Osteoblast (primary cell): ENCODE data around the gene AXIN1. TPM values are rescaled to one million over a fixed set of nuclear protein-coding genes. Genes with fewer than 3 reads are reported as not detected.

Source experiments
- DNase-seq: peaks from one replicate; pipeline ENCODE4 v3.0.0; 2011; ENCODE audit warnings: low spot score, mixed read lengths; ENCODE audit not compliant: insufficient read length; ENCODE audit errors: missing footprints
- H2AFZ ChIP-seq: 2 replicates; pipeline ENCODE4 v1.6.0; 2011; ENCODE audit warnings: mild to moderate bottlenecking, low read length
- H3K27ac ChIP-seq: 2 replicates; pipeline ENCODE4 v1.5.1; 2011; ENCODE audit warnings: mild to moderate bottlenecking, low read depth, low read length, moderate library complexity
- H3K27me3 ChIP-seq: 2 replicates; pipeline ENCODE4 v1.6.0; 2012; ENCODE audit warnings: mild to moderate bottlenecking, control low read depth, inconsistent platforms, low read length, moderate library complexity; ENCODE audit not compliant: insufficient read depth
- H3K36me3 ChIP-seq: 2 replicates; pipeline ENCODE4 v1.5.1; 2011; ENCODE audit warnings: mild to moderate bottlenecking, low read length, control low read depth, moderate library complexity; ENCODE audit not compliant: insufficient read depth
- H3K4me1 ChIP-seq: 2 replicates; pipeline ENCODE4 v1.5.1; 2011; ENCODE audit warnings: mild to moderate bottlenecking, low read length, control low read depth, moderate library complexity; ENCODE audit not compliant: insufficient read depth
- H3K4me2 ChIP-seq: 2 replicates; pipeline ENCODE4 v1.6.0; 2011; ENCODE audit warnings: mild to moderate bottlenecking, low read length; ENCODE audit not compliant: insufficient read depth
- H3K4me3 ChIP-seq: fragments of 200-600 bp; sonication (generic); 3 replicates; pipeline ENCODE4 v1.5.1; 2012; ENCODE audit warnings: mild to moderate bottlenecking, low read length, inconsistent platforms; ENCODE audit not compliant: insufficient read depth
- H3K79me2 ChIP-seq: 2 replicates; pipeline ENCODE4 v1.6.0; 2012; ENCODE audit warnings: mild to moderate bottlenecking, low read length, control low read depth, inconsistent platforms; ENCODE audit not compliant: insufficient read depth
- H3K9me3 ChIP-seq: 2 replicates; pipeline ENCODE4 v1.5.1; 2011; ENCODE audit warnings: low read depth, low read length, control low read depth
- H4K20me1 ChIP-seq: 2 replicates; pipeline ENCODE4 v1.6.0; 2012; ENCODE audit warnings: mild to moderate bottlenecking, low read length, control low read depth; ENCODE audit not compliant: insufficient read depth
- total RNA-seq: library from RNA; depleted of rRNA; stranded (reverse); fragments of >200 nt; gene quantifications from 2 replicates; pipeline ENCODE4 v1.2.3, GENCODE V29; 2012
- TF ChIP-seq, protein P1 (sequence below): IDR thresholded peaks from 2 replicates; pipeline ENCODE4 v1.5.1; 2011; ENCODE audit warnings: mild to moderate bottlenecking, low read depth, low read length, moderate library complexity; ENCODE audit errors: extremely low read depth

Gene AXIN1
- total RNA-seq, 1 donor, result 21.7 TPM

DNA sequence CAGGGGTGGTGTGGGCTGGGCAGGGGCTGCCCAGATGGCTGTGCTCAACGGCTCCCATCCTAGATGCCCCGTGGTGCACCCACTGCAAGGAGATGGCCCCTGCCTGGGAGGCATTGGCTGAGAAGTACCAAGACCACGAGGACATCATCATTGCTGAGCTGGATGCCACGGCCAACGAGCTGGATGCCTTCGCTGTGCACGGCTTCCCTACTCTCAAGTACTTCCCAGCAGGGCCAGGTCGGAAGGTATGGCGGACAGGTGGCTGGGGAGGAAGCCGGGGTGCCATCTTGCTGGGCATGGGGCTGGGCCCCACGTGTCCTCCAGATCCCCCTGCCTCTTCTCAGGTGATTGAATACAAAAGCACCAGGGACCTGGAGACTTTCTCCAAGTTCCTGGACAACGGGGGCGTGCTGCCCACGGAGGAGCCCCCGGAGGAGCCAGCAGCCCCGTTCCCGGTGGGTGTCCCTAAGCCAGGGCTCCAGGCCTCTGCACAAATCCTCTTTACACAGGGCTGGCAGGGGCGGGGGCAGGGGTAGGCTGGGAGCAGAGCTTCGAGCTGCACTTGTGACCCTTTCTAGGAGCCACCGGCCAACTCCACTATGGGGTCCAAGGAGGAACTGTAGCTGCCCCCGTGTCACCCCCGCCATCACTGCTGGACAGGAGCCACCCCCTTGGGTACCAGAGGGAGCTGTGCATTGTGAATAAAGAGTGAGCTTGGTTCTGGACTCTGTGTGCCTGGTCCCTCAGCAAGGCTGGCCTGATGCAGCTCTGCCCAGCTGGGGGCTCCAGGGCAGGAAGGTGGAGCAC is 65.8 kb downstream of the AXIN1 start:
- H4K20me1 ChIP-seq, result no peaks in the 10 kb centered on the region
- peaks cover 6% of the 10 kb centered on the region for H3K36me3 ChIP-seq
- no peak overlapping the region for H2AFZ ChIP-seq
- TF ChIP-seq, protein P1, sequence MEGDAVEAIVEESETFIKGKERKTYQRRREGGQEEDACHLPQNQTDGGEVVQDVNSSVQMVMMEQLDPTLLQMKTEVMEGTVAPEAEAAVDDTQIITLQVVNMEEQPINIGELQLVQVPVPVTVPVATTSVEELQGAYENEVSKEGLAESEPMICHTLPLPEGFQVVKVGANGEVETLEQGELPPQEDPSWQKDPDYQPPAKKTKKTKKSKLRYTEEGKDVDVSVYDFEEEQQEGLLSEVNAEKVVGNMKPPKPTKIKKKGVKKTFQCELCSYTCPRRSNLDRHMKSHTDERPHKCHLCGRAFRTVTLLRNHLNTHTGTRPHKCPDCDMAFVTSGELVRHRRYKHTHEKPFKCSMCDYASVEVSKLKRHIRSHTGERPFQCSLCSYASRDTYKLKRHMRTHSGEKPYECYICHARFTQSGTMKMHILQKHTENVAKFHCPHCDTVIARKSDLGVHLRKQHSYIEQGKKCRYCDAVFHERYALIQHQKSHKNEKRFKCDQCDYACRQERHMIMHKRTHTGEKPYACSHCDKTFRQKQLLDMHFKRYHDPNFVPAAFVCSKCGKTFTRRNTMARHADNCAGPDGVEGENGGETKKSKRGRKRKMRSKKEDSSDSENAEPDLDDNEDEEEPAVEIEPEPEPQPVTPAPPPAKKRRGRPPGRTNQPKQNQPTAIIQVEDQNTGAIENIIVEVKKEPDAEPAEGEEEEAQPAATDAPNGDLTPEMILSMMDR, result no peak
- no peaks in the 10 kb centered on the region for H3K79me2 ChIP-seq
- DNase-seq, result no peak
- H3K4me1 ChIP-seq, result no peaks in the 10 kb centered on the region
- no peaks in the 10 kb centered on the region for H3K27me3 ChIP-seq
- H3K9me3 ChIP-seq, result no peaks in the 10 kb centered on the region
- H3K4me3 ChIP-seq, result no peak overlapping the region
- no peak overlapping the region for H3K4me2 ChIP-seq
- H3K27ac ChIP-seq, result no peak overlapping the region

DNA sequence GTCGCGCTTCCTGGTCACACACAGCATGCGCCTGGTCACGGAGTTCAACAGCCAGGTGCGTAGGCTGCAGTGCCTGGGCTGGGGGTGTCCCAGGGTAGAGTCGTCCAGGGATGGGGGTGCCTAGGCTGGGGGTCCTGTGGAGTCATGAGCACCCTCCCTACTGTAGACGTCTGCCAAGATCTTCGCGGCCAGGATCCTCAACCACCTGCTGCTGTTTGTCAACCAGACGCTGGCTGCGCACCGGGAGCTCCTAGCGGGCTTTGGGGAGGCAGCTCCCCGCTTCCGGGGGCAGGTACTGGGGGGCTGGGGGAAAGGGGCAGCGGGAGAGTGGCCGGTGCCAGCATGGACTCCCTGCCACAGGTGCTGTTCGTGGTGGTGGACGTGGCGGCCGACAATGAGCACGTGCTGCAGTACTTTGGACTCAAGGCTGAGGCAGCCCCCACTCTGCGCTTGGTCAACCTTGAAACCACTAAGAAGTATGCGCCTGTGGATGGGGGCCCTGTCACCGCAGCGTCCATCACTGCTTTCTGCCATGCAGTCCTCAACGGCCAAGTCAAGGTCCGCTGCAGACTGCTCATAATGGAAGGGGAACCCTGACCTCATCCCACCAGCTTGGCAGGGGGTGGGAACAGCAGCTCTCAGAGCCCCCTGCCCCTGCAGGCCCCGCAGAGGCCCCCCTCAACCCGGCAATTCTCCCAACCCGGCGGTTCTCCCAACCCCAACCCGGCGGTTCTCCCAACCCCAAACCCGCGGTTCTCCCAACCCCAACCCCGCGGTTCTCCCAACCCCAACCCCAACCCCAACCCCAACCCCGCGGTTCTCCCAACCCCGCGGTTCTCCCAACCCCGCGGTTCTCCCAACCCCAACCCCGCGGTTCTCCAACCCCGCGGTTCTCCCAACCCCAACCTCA is 67.1 kb downstream of the AXIN1 start:
- H3K27ac ChIP-seq, result no peak overlapping the region
- H3K36me3 ChIP-seq, result no peaks in the 10 kb centered on the region
- H3K4me2 ChIP-seq, result no peak overlapping the region
- no peaks in the 10 kb centered on the region for H4K20me1 ChIP-seq
- DNase-seq, result no peak
- no peaks in the 10 kb centered on the region for H3K4me1 ChIP-seq
- H3K79me2 ChIP-seq, result no peaks in the 10 kb centered on the region
- H3K9me3 ChIP-seq, result no peaks in the 10 kb centered on the region
- TF ChIP-seq, protein P1, result no peak
- no peak overlapping the region for H3K4me3 ChIP-seq
- H2AFZ ChIP-seq, result no peak overlapping the region
- peaks cover 10% of the 10 kb centered on the region for H3K27me3 ChIP-seq

DNA sequence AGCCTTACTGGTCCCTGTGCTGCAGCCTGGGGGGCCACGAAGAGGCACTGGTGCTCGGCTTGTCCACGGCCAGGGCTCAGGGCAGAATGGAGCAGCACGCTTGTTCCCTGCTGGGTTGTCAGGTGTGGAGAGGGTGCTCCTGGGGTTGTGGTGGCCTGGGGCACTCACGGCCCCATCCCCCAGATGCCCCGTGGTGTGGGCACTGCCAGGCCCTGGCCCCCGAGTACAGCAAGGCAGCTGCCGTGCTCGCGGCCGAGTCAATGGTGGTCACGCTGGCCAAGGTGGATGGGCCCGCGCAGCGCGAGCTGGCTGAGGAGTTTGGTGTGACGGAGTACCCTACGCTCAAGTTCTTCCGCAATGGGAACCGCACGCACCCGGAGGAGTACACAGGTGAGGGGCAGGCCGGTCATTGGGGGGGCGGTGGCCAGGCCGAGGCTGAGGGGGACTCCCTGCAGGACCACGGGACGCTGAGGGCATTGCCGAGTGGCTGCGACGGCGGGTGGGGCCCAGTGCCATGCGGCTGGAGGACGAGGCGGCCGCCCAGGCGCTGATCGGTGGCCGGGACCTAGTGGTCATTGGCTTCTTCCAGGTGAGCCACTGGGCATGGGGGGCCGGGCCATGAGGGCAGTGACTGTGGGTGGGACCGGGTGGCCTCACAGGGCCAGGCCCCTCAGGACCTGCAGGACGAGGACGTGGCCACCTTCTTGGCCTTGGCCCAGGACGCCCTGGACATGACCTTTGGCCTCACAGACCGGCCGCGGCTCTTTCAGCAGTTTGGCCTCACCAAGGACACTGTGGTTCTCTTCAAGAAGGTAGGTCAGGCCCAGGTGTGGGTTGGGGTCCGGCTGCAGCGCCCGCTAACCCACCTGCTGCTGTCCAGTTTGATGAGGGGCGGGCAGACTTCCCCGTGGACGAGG is 68.1 kb downstream of the AXIN1 start:
- TF ChIP-seq, protein P1, result no peak
- Histone ChIP-seq H3K27ac (no peak overlapping the region), H3K79me2 (no peaks in the 10 kb centered on the region)

More for the DNA sequence above, 68.1 kb downstream of the AXIN1 start:
- Histone ChIP-seq H3K4me2 (no peak overlapping the region), H2AFZ (no peak overlapping the region), H3K4me3 (no peak overlapping the region), H3K36me3 (no peaks in the 10 kb centered on the region), H3K9me3 (no peaks in the 10 kb centered on the region), H3K27me3 (peaks cover 13% of the 10 kb centered on the region), H3K4me1 (no peaks in the 10 kb centered on the region), H4K20me1 (no peaks in the 10 kb centered on the region)
- peak; percentile 92 for DNase-seq
